ENCODE results near the gene MACROH2A1.

The MACROH2A1 gene

GRCh38 chr5:135375040-135375793, 23.8 kb downstream of the MACROH2A1 start:
- no peak for TF ChIP-seq CTCF (IDR thresholded peaks at IDR 0.05; ENCODE audit: borderline replicate concordance, control extremely low read depth, extremely low read depth, insufficient read depth, missing control alignments)
- DNase-seq (ENCODE audit: low spot score) = no peak
- in situ Hi-C loops (cut with MboI; ENCODE audit: low sequenced_read_pairs, unreplicated experiment) = no loop called here

- no peak for TF ChIP-seq CTCF (IDR thresholded peaks at IDR 0.05; ENCODE audit: borderline replicate concordance, control extremely low read depth, extremely low read depth, insufficient read depth, missing control alignments)
- in situ Hi-C loops (cut with MboI; ENCODE audit: low sequenced_read_pairs, unreplicated experiment) = no loop called here
- DNase-seq (ENCODE audit: low spot score) = no peak
Measured at GRCh38 chr5:135373736-135374515, 25.1 kb downstream of the MACROH2A1 start.

- in situ Hi-C loops (cut with MboI; ENCODE audit: low sequenced_read_pairs, unreplicated experiment) = no loop called here
- no peak for DNase-seq (ENCODE audit: low spot score)
- TF ChIP-seq CTCF (IDR thresholded peaks at IDR 0.05; ENCODE audit: borderline replicate concordance, control extremely low read depth, extremely low read depth, insufficient read depth, missing control alignments) = no peak
Measured at GRCh38 chr5:135372654-135373381, 26.2 kb downstream of the MACROH2A1 start.

- no peak for DNase-seq (ENCODE audit: low spot score)
- in situ Hi-C loops (cut with MboI; ENCODE audit: low sequenced_read_pairs, unreplicated experiment) = no loop called here
- no peak for TF ChIP-seq CTCF (IDR thresholded peaks at IDR 0.05; ENCODE audit: borderline replicate concordance, control extremely low read depth, extremely low read depth, insufficient read depth, missing control alignments)
Measured at GRCh38 chr5:135371622-135372232, 27.3 kb downstream of the MACROH2A1 start.

- TF ChIP-seq CTCF (IDR thresholded peaks at IDR 0.05; ENCODE audit: borderline replicate concordance, control extremely low read depth, extremely low read depth, insufficient read depth, missing control alignments) = no peak
- DNase-seq (ENCODE audit: low spot score) = no peak
- in situ Hi-C loops (cut with MboI; ENCODE audit: low sequenced_read_pairs, unreplicated experiment) = no loop called here
Measured at GRCh38 chr5:135369952-135370351, 29.1 kb downstream of the MACROH2A1 start.

GRCh38 chr5:135367554-135367953, 31.5 kb downstream of the MACROH2A1 start:
- TF ChIP-seq CTCF (IDR thresholded peaks at IDR 0.05; ENCODE audit: borderline replicate concordance, control extremely low read depth, extremely low read depth, insufficient read depth, missing control alignments) = no peak
- DNase-seq (ENCODE audit: low spot score) = no peak
- in situ Hi-C loops (cut with MboI; ENCODE audit: low sequenced_read_pairs, unreplicated experiment) = no loop called here

Data from GM13976 (cell line).